NCI-H1436 treated with DMSO at 0.1 percent for 48 hours (cell line): ENCODE measurements around the gene NDE1.

Source experiments
- DNase-seq: peaks from one replicate; lab custom pipeline; 2025; lab: John Stamatoyannopoulos, UW

The NDE1 gene

DNA sequence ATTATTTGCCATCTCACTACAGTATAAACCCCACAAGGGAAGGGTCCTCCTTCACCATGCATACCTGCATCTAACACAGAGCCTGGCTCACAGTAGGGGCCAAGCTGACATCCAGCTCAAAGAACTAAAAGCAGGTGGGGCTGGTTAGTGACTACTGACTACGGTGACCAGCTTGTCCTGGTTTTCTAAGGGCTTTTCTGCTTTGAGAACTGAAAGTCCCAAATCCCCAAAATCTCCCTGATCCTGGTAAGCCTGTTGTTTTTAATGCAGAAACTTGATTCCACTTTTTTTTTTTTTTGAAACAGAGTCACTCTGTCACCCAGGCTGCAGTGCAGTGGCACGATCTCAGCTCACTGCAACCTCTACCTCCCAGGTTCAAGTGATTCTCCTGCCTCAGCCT lies 89.4 kb downstream of the NDE1 start:
- no peak for DNase-seq

DNA sequence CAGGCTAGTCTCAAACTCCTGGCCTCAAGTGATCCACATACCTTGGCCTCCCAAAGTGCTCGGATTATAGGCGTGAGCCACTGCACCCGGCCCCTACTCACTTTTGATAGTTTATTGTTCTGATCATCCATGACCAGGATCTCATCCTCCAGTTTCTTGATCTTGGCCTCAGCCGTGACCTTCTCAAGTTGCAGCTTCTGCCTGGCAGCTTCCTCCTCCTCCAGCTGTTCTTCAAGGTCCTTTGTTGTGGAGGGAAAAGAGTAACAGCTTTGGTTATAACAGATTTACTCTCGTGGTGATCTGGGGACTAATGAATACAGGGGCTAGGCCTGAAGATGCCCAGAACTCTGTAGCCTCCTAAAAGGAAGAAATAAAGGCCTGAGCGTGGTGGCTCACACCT lies 89.9 kb downstream of the NDE1 start:
- no peak for DNase-seq

DNA sequence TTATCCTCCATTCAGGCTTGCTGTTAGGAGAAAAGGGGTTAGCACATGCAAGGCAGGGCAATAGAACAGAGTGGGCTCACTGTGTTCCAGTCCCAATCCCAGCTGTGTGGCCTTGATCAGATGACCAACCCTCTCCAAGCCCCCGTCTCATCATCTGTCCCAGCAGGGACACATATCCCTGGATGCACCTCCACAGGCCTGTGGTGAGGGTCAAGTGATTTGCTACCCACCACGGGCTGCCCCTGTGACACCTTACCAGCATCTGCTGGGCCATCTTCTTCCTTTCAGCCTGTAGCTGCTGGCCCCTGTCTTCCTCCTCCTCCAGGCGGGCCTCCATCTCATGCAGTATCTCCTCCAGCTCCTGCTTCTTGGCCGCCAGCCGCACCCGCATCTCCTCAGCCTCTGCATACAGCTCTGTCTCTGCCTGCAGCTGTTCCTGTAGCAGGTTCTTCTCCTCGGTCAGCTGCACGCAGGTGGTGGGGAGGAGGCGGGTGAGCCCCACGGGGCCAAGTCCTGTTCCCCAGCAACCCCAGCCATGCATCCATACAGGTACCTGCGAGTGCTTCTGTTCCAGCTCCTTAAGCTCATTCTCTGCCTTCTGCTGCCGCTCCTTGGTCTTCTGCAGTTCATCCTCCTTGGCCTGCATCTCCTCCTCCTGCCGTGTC lies 91.3 kb downstream of the NDE1 start:
- no peak for DNase-seq

DNA sequence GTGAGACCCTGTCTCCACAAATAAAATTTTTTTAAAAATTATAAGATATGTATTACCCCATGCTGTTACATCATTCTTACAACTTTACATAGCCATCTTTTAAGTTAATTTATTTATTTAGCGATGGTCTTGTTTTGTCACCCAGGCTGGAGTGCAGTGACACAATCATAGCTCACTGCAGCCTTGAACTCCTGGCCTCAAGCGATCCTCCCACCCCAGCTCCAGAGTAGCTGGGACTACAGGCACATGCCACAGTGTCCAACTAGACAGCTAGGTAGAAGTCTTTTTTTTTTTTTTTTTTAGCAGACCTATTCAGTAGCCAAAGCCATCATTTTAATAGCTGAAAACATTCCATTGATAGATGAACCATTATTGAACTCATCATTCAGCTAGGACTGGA lies 92.7 kb downstream of the NDE1 start:
- DNase-seq: no peak

DNA sequence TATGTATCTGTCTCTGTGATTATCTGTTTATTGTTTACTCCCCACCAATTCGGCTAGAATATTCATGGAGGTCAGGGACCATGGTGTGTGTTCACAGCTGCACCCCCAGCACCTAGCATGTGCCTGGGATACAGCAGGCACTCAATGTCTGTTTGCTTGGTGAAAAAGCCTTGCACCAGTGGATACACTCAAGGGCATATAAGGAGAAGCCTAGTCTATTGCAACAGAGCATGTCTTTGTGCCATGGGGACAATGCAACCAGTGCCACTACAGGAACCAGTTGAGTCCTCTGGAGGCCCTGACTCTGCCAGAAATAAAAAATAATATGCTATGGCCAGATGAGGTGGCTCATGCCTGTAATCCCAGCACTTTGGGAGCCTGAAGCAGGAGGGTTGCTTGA lies 93.6 kb downstream of the NDE1 start:
- DNase-seq: no peak

DNA sequence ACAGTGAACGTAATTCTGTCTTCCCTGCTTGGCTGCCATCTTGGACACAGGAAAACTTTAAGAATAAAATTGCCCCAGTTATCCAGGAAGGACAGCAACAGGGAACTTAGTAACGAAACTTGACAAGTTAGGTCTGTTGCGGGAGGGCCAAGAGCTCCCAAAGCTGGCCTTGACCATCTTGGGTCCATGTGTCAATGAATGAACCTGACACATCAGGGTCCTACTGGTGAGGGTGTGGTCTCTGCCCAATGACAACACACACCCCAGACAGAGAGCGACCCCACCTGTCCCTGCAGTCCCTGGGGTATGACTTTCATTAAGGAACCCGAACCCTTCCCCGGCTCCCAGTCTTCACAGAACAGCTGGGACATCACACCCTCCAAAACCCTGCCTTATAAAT lies 96.3 kb downstream of the NDE1 start:
- no peak for DNase-seq

DNA sequence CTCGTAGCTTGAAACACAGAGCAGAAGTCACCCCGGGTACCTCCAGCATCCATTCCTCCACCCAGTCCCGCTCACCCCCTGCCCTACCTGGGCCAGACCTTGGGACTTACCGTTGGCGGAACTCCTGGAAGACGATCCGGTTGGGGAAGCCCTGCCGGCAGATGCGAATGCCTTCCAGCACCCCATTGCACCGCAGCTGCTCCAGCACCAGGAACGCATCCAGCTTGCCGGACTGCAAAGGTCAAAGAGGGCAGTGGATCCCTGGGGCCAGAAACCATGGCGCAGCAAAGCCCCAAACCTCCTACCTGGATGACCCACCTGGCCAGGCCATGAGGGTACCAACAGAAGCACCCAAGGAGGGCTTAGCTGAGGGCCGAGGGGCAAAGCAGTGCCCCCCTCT lies 97.9 kb downstream of the NDE1 start:
- DNase-seq: no peak

DNA sequence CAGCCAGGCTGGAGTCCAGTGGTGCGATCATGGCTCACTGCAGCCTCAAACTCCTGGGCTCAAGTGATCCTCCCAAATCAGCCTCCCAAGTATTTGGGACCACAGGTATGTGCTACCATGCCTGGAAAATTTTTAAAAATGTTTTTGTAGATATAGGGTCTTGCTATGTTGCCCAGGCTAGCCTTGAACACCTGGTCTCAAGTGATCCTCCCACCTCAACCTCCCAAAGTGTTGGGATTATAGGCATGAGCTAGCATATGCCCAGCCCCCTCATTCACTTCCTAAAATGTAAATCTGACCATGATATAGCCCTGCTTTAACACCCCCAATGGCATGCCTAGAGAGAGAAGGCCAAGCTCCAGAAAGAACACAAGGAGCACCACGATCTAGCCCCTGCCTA lies 98.6 kb downstream of the NDE1 start:
- DNase-seq: no peak

DNA sequence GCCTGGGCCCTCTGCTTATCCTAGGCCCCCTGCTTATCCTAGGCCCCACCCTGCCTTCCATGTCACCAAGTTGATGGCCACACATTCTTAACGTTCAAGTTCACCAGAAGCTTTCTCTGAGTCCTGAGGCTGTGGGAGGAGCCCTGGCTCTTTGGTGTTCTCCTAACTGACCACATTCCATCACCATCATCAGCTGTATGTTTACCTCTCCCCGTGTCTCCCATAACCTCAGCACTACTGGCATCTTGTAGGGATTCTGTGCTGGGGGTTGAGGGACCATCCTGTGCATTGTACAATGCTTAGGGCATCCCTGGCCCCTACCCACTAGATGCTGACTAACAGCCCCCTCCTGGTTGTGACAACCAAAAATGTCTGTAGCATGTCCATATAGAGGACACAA lies 99.3 kb downstream of the NDE1 start:
- DNase-seq: no peak

DNA sequence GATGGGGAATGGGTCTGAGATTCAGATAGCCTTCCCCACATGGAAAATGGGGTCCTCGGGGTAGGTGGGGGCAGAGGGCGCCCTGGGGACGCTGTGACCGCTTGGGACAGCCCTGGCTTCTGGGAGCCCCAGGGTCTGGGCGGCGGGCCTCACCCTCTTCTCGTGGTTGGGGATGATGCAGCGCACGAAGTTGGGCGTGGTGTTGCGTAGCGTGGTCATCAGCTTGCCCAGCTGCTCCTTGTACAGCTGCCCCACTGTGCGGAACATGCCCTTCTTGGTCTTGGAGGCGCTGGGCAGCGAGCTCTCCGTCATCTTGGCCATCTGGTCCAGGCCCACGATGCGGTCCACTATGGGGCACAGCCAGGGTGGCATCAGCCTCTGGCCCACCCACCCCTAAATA lies 99.9 kb downstream of the NDE1 start:
- no peak for DNase-seq

DNA sequence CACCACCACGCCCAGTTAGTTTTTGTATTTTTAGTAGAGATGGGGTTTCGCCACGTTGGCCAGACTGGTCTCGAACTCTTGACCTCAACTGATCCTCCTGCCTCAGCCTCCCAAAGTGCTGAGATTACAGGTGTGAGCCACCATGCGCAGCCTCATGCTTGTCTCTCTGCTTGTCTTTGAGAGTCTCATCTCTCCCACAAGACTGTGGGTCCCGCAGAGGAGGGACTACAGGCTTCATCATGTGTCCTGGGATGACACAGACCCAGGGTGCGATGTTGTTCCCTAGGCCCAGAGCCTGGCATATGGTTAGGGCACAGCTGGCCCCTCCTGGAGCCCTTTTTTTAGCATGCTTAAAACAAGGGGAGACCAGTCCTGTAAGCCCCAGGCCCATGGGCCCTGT lies 101.9 kb downstream of the NDE1 start:
- DNase-seq: no peak

DNA sequence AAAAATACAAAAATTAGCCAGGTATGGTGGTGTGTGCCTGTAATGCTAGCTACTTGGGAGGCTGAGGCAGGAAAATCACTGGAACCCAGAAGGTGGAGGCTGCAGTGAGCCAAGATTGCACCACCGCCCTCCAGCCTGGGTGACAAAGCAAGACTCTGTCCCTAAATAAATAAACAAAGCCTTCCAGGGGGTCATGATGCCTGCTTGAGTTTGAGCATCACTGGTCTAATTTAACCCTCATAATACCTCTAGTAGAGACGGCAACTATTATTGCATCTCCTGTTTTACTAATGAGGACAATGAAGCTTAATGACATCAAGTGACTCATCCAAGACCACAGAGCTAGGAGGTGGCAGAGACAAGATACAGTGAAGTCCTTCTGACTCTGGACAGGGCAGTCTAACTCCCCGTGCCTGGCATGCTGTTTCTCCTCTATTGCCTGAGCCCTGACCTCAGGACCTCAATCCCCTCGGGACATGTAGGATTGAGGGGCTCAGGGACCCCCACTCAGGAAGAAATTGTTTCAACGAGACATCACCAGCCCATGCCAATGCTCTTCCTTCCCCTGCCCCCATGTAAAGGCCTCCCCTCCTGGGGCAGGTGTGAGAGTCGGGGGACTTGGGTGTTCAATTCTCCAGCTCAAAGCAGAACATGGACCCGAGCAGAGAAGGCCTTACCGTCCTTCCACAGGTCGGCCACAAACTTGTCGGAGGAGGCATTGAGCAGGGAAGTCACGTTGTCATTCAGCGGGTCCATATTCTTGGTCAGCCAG lies 102.9 kb downstream of the NDE1 start:
- DNase-seq: no peak

DNA sequence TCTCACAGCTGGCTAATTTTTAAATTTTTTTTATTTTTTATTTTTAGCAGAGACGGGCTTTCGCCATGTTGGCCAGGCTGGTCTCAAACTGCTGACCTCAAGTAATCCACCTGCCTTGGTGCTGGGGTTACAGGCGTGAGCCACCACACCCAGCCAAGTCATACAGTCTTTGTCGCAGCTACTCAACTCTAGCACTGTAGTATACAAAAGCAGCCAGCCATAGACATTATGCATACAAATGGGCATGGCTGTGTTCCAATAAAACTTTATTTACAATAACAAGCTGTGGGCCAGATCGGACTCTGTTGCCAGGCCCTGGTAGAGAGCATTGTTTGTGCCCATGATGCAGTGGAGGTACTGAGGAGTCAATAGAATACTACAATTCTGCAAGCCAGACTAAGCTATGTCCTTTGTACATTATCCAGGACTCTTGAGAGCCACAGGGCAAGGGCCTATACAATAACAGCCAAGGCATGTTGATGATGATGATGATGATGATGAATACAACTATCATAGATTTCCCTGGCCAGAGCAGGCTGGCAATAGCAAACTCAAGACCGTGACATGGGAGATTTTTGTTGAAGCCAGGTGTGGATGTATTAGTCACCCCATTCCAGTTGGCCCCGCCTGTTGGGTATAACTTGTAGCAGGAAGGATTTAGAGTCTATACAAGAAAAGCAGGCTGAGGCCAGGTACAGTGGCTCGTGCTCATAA lies 104.9 kb downstream of the NDE1 start:
- DNase-seq: no peak

DNA sequence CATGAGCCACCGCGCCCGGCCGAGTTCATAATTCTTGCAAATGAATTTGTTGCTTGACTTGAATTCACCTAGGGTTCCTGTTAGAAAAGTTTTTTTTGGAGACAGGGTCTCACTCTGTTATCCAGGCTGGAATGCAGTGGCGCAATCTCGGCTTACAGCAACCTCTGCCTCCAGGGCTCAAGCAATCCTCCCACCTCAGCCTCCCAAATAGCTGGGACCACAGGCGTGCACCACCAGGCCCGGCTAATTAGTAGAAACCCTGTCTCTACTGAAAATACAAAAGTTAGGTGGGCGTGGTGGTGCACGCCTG lies 107.0 kb downstream of the NDE1 start:
- no peak for DNase-seq

DNA sequence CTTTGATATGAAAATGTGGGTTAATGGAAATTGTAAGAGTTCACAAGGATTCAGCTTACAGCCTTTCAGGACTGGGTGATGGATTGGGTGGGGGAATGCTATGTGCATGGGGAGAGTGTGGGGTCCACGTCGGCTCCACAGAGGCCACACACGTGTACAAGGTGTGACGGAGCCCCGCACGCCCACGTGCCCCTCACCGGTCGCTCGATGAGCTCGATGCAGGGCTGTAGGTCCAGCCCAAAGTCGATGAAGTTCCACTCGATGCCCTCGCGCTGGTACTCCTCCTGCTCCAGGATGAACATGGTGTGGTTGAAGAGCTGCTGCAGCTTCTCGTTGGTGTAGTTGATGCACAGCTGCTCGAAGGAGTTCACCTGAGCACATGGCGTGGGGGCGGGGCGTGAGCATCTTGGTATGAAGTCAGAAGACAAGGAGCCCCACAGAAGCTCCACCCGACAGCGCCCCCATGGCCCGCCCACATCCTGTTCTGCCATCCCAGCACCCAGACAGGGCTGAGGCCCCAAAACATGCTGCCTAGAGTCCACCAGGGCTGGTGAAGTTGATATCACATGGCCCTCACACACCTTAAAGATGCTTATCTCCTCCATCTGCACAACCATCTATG lies 107.7 kb downstream of the NDE1 start:
- DNase-seq: no peak

DNA sequence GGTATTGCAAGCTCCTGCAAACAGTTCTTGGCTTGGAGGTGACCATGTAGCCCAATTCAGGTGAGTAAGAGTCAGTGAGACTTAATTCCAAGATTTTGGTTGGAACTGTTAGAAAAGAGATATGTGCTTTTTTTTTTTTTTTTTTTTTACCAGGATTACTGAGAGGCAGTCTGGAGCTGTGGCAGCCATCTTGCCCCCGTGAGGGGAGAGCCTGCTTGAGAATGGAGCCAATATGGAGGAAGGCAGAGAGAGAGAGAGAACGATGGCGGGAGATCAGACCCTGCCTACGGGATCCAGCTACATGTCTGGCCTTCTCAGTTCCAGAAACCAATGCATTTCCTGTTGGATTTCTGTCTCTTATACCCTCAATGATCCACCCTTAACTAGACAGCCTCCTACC lies 109.0 kb downstream of the NDE1 start:
- no peak for DNase-seq

DNA sequence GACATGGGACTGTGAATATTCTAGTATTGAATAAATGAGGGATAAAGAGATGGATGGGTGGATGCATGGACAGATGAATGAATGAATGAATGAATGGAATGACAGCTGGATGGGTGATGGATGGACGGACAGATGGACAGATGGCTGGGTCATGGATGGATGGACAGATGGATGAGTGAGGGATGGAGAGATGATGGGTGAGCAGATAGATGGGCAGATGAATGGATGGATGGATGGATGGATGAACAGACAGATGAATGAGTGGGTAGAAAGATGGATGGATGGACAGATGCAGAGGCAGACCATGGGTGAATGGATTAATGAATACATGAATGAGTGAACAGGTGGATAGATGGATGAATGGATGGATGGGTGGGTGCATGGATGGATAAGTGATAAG lies 110.1 kb downstream of the NDE1 start:
- no peak for DNase-seq

DNA sequence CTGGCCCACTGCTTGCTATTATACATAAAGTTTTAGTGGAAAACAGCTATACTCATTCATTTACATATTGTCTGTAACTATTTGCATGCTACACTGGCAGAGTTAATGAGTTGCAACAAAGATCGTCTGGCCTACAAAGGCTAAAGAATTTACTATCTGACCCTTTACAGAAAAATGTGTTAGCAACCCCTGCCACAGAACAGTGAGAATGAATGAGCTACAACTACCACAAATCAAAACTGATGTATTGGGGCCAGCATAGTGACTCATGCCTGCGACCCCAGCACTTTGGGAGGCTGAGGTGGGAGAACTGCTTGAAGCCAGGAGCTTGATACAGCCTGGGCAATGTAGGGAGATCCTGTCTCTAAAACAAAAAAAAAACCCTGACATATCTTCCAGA lies 114.1 kb downstream of the NDE1 start:
- no peak for DNase-seq

DNA sequence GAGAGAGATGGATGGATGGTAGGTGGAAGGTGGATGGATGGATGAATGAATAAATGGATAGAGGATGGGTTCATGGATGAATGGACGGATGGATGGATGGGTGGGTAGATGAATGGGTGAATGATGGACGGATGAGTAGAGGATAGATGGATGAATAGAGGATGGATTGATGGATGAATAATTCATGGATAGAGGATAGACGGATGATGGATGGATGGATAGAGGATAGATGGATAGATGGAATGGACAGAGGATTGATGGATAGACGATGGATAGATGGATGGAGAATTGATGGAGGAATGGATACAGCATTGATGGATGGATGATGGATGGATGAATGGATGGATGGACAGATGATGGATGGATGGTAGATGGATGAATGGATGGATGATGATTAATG lies 115.1 kb downstream of the NDE1 start:
- no peak for DNase-seq

DNA sequence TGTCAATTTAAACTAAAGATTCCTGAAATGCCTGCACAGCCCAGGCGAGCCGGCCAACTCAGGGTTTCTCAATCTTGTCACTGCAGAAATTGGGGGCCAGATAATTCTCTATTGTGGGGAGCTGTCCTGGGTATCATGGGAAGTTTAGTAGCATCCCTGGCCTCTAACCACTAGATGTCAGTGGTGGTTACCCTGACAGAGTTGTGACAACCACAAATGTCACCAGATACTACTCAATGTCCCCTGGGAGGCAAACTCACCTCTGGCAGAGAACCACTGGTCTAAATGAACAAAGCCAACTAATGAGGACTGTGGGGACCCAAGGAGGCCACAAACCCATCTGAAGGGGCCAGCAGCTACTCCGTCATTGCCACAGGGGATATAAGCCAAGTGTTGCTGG lies 115.8 kb downstream of the NDE1 start:
- peak; percentile 22 for DNase-seq

DNA sequence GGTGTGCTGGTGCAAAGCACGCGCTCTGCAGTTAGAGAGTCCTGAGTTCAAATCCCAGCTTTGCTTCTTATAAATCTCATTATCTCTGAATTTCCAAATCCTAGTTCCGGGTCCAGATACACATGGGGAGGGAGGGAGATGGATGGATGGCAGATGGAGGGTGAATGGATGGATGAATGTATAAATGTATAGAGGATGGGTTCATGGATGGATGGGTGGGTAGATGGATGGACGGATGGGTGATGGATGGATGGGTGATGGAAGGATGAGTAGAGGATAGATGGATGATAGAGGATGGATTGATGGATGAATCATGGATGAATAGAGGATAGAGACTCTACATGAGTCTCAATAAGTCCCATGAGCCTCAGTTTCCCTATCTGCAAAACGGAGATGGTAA lies 116.9 kb downstream of the NDE1 start:
- DNase-seq: no peak

DNA sequence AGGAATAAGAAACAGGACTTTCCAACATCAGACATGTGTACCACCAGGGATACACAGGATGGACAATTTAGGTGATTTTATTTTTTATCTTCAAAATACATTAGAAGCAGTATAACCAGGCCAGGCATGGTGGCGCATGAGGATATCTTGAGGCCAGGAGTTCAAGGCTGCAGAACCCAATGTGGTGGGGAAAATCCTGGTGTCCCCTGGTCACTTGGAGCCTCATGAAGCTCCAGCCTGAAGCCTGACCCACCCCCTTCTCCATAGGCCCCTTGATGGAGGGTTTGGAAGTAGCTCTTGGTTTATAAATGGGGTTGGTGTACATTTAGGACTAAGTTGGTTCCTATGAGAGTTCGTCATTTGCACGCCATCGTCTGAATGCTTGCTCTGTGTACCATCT lies 118.2 kb downstream of the NDE1 start:
- DNase-seq: no peak

DNA sequence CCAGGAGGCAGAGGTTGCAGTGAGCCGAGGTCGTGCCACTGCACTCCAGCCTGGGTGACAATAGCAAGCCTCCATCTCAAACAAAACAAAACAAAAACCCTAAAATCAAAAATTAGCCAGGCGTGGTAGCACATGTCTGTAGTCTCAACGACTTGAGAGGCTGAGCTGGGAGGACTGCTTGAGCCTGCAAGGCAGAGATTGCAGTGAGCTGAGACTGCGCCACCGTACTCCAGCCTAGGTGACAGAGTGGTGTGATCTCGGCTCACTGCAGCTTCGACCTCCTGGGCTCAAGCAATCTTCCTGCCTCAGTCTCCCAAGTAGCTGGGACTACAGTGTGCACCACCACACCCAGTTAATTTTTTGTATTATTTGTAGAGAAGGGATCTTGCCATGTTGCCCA lies 119.2 kb downstream of the NDE1 start:
- no peak for DNase-seq
